Neural crest cell (in vitro differentiated cells): ENCODE data around the gene MVB12A. TPM values are rescaled to one million over a fixed set of nuclear protein-coding genes. Genes with fewer than 3 reads are reported as not detected.
A peak's percentile ranks its signal among the peaks of the same experiment; 100 is the strongest.

Experiments
- DNase-seq: peaks from one replicate; pipeline ENCODE4 v3.0.0; 2021; ENCODE audit warnings: low read depth, mixed read lengths, low spot score
- H3K27ac Mint-ChIP-seq: one replicate; pipeline ENCODE4 v1.8.0; 2021; ENCODE audit warnings: mild to moderate bottlenecking, mixed read lengths; ENCODE audit not compliant: unreplicated experiment
- H3K27me3 Mint-ChIP-seq: 2 replicates; pipeline ENCODE4 v1.8.0; 2021; ENCODE audit warnings: low read depth, mild to moderate bottlenecking, mixed read lengths
- H3K36me3 Mint-ChIP-seq: 2 replicates; pipeline ENCODE4 v1.8.0; 2021; ENCODE audit warnings: low read depth, mild to moderate bottlenecking, mixed read lengths
- H3K4me1 Mint-ChIP-seq: 2 replicates; pipeline ENCODE4 v1.8.0; 2021; ENCODE audit warnings: mixed read lengths
- H3K4me3 Mint-ChIP-seq: one replicate; pipeline ENCODE4 v1.8.0; 2021; ENCODE audit warnings: mild to moderate bottlenecking, mixed read lengths
- H3K9me3 Mint-ChIP-seq: 2 replicates; pipeline ENCODE4 v1.8.0; 2021; ENCODE audit warnings: mixed read lengths
- CTCF ChIP-seq: fragments of 200-600 bp; sonication (generic); conservative IDR thresholded peaks from 2 replicates; pipeline ENCODE4 v1.5.0; 2021; ENCODE audit warnings: antibody characterized with exemption, mild to moderate bottlenecking
- total RNA-seq: library from RNA; stranded (reverse); gene quantifications from 2 replicates; pipeline ENCODE4 v1.2.1, GENCODE V29; 2021

The MVB12A gene
- total RNA-seq, 1 donor from 2014 or later = 48.1 TPM

GRCh38 chr19:17470068-17470841 is 50.4 kb downstream of the MVB12A start, which contains the start of gene SLC27A1:
Gene SLC27A1, plus strand, starts transcription at chr19:17470524. Its CDS starts 17 bp downstream, at chr19:17470541.
- Mint-ChIP-seq H3K9me3 (no peaks in the 10 kb centered on the region), H3K4me1 (peaks cover 30% of the 10 kb centered on the region)

GRCh38 chr19:17471410-17472125 is 51.7 kb downstream of the MVB12A start:
- peaks cover 34% of the 10 kb centered on the region for H3K4me1 Mint-ChIP-seq
- H3K27me3 Mint-ChIP-seq = peaks cover 7% of the 10 kb centered on the region
- peak overlapping the region; percentile 98 for H3K4me3 Mint-ChIP-seq
- no peaks in the 10 kb centered on the region for H3K9me3 Mint-ChIP-seq
- TF ChIP-seq CTCF = no peak
- H3K36me3 Mint-ChIP-seq = no peaks in the 10 kb centered on the region
- DNase-seq = no peak
- H3K27ac Mint-ChIP-seq = no peak overlapping the region

More at GRCh38 chr19:17470068-17470841, 50.4 kb downstream of the MVB12A start, which contains the start of gene SLC27A1:
- no peak for TF ChIP-seq CTCF
- peak; percentile 99 for DNase-seq
- Mint-ChIP-seq H3K27me3 (peaks cover 12% of the 10 kb centered on the region), H3K4me3 (peak within 1 kb of the TSS; percentile 98), H3K27ac (peak within 1 kb of the TSS; percentile 44), H3K36me3 (no peaks in the 10 kb centered on the region)

GRCh38 chr19:17473041-17473440 is 53.2 kb downstream of the MVB12A start:
- Mint-ChIP-seq H3K9me3 (no peaks in the 10 kb centered on the region), H3K27me3 (peaks cover 2% of the 10 kb centered on the region), H3K4me3 (peak overlapping the region; percentile 77), H3K36me3 (no peaks in the 10 kb centered on the region), H3K4me1 (peaks cover 38% of the 10 kb centered on the region), H3K27ac (no peak overlapping the region)
- TF ChIP-seq CTCF = no peak
- no peak for DNase-seq

Other genes with a start within 250 kb of the MVB12A start
- gene USE1, start 204.7 kb upstream of the MVB12A start, total RNA-seq = 15.7 and 17.6 TPM in 2 replicates
- gene OCEL1, start 193.8 kb upstream of the MVB12A start, total RNA-seq = 10.4 and 12.0 TPM in 2 replicates
- gene NR2F6, start 174.1 kb upstream of the MVB12A start, total RNA-seq = 52.8 and 57.6 TPM in 2 replicates
- 0.23 and 0.57 TPM in 2 replicates for gene USHBP1, start 155.3 kb upstream of the MVB12A start, total RNA-seq
- 79.1 and 89.3 TPM in 2 replicates for gene BABAM1, start 152.6 kb upstream of the MVB12A start, total RNA-seq
- 4.5 and 4.9 TPM in 2 replicates for gene ANKLE1, start 138.1 kb upstream of the MVB12A start, total RNA-seq
- gene ABHD8, start 116.6 kb upstream of the MVB12A start, total RNA-seq = 8.1 and 8.5 TPM in 2 replicates
- gene MRPL34, start 114.2 kb upstream of the MVB12A start, total RNA-seq = 73.4 and 74.2 TPM in 2 replicates
- gene DDA1, start 110.5 kb upstream of the MVB12A start, total RNA-seq = 44.9 and 49.9 TPM in 2 replicates
- gene ANO8, start 85.2 kb upstream of the MVB12A start, total RNA-seq = 37.4 and 43.3 TPM in 2 replicates
- 57.8 TPM in 2 replicates for gene GTPBP3, start 82.5 kb upstream of the MVB12A start, total RNA-seq
- gene PLVAP, start 42.7 kb upstream of the MVB12A start, total RNA-seq = 0.82 and 1.8 TPM in 2 replicates
- gene CCDC194, start 25.9 kb upstream of the MVB12A start, total RNA-seq = not detected in 2 replicates
- not detected in 2 replicates for gene BST2, start 14.4 kb upstream of the MVB12A start, total RNA-seq
- gene TMEM221, start 28.6 kb downstream of the MVB12A start, total RNA-seq = 0.71 and 0.96 TPM in 2 replicates
- gene NXNL1, start 40.9 kb downstream of the MVB12A start, total RNA-seq = not detected in 2 replicates
- 17.4 and 17.9 TPM in 2 replicates for gene SLC27A1, start 50.5 kb downstream of the MVB12A start, total RNA-seq
- 91.2 and 99.7 TPM in 2 replicates for gene PGLS, start 91.6 kb downstream of the MVB12A start, total RNA-seq
- gene COLGALT1, start 135.6 kb downstream of the MVB12A start, total RNA-seq = 78.4 and 81.7 TPM in 2 replicates